ENCODE results near the gene CALML5.
A peak's percentile ranks its signal among the peaks of the same experiment; 100 is the strongest.

The CALML5 gene

DNA sequence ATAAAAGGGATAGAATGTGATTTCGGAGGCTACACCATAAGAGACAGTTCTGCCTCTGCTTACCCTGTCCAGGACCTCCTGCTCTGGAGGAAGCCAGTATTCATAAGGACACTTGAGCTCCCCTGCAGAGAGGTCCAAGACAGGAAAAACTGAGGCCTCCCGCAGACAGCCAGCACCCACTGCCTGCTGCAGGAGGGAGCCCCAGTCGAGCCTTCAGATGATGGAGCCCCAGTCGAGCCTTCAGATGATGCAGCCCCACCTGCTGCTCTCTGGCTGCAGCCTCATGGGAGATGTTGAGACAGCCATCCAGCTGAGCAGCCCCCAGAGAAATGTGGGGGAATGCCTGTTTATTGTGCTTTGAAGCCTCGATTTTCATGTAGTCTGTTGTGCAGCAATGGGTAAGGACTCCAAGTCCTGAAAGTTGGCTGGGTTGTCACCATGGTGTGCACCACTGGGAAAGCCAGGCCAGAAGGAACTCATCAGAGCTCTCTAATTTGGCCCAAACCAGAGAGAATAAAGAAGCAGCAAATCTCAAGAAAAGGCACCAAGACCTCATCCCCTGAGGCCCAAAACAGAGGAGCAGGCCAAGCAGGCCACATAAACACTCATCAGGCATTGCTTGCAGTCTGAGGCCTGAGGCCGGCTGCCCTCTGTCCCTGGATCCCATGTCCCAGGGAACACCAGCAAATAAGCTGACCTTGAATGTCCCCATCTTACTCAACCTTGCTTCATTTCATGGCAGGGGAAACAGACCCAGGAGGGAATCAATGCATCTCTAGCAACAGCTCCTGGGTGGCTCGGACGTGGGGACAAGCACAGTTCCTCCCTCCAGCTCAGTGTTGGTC, 30.9 kb downstream of the CALML5 start:
- Histone ChIP-seq H3K23ac (ENCODE audit: low read length) (no peak overlapping the region), H4K5ac (ENCODE audit: low read length) (no peak overlapping the region), H3K27ac (ENCODE audit: low read depth, low read length) (no peak overlapping the region), H3K56ac (ENCODE audit: low read length) (no peak overlapping the region), H2BK5ac (ENCODE audit: low read length) (no peak overlapping the region), H3K79me2 (ENCODE audit: control insufficient read depth, insufficient read depth, low read length) (no peaks in the 10 kb centered on the region), H3K4me3 (ENCODE audit: low read length) (no peak overlapping the region), H3K27me3 (ENCODE audit: insufficient read depth, low read length, poor library complexity) (no peaks in the 10 kb centered on the region), H3K18ac (ENCODE audit: low read length) (no peak overlapping the region), H2BK15ac (replicated peaks; ENCODE audit: low read depth) (no peak overlapping the region), H3K4me1 (ENCODE audit: control insufficient read depth, low read depth, low read length) (peaks cover 9% of the 10 kb centered on the region), H3K9ac (ENCODE audit: low read length) (no peak overlapping the region), H3K4ac (ENCODE audit: low read depth, low read length) (peak overlapping the region; percentile 41), H2BK120ac (ENCODE audit: low read depth, low read length) (no peak overlapping the region), H2AK5ac (ENCODE audit: low read length) (no peak overlapping the region), H3K4me2 (ENCODE audit: low read length) (no peak overlapping the region), H4K8ac (ENCODE audit: low read depth, low read length) (no peak overlapping the region), H3K36me3 (ENCODE audit: control insufficient read depth, insufficient read depth, low read length) (no peaks in the 10 kb centered on the region), H3K79me1 (ENCODE audit: low read length) (no peaks in the 10 kb centered on the region)
- no CpG with 5 or more reads among the region's 8 CpGs for WGBS (ENCODE audit: extremely low coverage, insufficient coverage, low lambda C conversion rate)
- DNase-seq = no peak

DNA sequence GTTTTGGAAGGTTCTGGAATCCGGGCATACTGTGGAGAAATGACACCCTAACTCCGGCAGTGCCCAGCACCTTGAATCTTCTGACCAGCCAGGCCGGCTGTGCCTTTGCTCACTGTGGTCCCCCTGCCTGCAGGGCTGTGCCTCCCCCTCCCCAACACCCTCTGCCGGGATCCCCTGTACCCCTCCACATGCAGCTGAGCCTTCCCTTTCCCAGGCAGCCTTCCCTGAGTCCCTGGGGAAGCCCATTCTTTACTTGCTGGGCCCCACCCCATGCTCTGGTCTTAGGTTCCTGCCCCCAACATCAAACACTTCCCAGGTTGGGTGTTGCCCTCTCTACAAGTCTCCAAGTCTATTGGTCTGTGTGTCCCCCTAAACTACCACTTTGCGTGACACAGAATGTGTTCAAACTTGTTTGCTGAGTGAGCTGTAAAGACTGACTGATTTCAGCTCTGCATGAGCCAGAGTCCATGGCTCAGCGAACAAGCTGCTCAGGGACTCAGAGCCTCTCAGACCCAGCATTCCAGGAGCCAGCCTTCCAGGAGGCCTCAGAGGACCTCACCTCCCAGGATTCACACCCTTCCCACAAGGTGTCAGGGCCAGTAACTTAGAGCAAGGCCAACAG, 31.6 kb downstream of the CALML5 start:
- Histone ChIP-seq H4K8ac (ENCODE audit: low read depth, low read length) (no peak overlapping the region), H3K27ac (ENCODE audit: low read depth, low read length) (peak overlapping the region; percentile 91), H3K4me1 (ENCODE audit: control insufficient read depth, low read depth, low read length) (peaks cover 10% of the 10 kb centered on the region), H3K36me3 (ENCODE audit: control insufficient read depth, insufficient read depth, low read length) (no peaks in the 10 kb centered on the region), H3K79me1 (ENCODE audit: low read length) (no peaks in the 10 kb centered on the region), H3K4me3 (ENCODE audit: low read length) (no peak overlapping the region), H2AK5ac (ENCODE audit: low read length) (peak overlapping the region; percentile 64), H3K4ac (ENCODE audit: low read depth, low read length) (peak overlapping the region; percentile 67), H2BK120ac (ENCODE audit: low read depth, low read length) (peak overlapping the region; percentile 31), H4K5ac (ENCODE audit: low read length) (no peak overlapping the region), H3K4me2 (ENCODE audit: low read length) (no peak overlapping the region), H3K18ac (ENCODE audit: low read length) (peak overlapping the region; percentile 51), H2BK5ac (ENCODE audit: low read length) (no peak overlapping the region), H3K79me2 (ENCODE audit: control insufficient read depth, insufficient read depth, low read length) (no peaks in the 10 kb centered on the region), H3K27me3 (ENCODE audit: insufficient read depth, low read length, poor library complexity) (no peaks in the 10 kb centered on the region), H2BK15ac (replicated peaks; ENCODE audit: low read depth) (no peak overlapping the region), H3K23ac (ENCODE audit: low read length) (no peak overlapping the region), H3K9ac (ENCODE audit: low read length) (no peak overlapping the region), H3K56ac (ENCODE audit: low read length) (peak overlapping the region; percentile 67)
- DNase-seq = no peak
- WGBS (ENCODE audit: extremely low coverage, insufficient coverage, low lambda C conversion rate) = no CpG with 5 or more reads among the region's 6 CpGs

DNA sequence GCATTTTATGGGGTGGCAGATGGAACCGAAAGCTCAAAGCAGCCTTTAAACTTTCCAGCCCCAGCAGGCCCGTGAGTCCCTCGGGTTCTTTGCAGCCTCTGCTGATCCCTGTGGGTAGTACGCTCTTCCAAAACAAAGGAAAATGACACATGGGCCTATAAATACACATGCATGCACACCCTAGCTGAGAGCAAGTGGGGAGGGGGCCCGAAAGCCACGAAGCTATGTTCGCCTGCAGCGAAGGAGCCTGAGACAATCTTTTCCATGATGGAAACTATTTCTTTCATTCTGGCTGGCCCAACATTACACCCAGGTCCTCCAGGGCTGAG, 32.2 kb downstream of the CALML5 start:
- peak overlapping the region; percentile 91 for H3K27ac ChIP-seq (ENCODE audit: low read depth, low read length)
- no peak overlapping the region for H4K5ac ChIP-seq (ENCODE audit: low read length)
- no peak overlapping the region for H3K23ac ChIP-seq (ENCODE audit: low read length)
- no peak overlapping the region for H3K4me3 ChIP-seq (ENCODE audit: low read length)
- peak overlapping the region; percentile 40 for H3K9ac ChIP-seq (ENCODE audit: low read length)
- peak overlapping the region; percentile 16 for H2BK120ac ChIP-seq (ENCODE audit: low read depth, low read length)
- WGBS (ENCODE audit: extremely low coverage, insufficient coverage, low lambda C conversion rate) = no CpG with 5 or more reads among the region's 8 CpGs
- H4K8ac ChIP-seq (ENCODE audit: low read depth, low read length) = no peak overlapping the region
- H3K79me2 ChIP-seq (ENCODE audit: control insufficient read depth, insufficient read depth, low read length) = no peaks in the 10 kb centered on the region
- H3K56ac ChIP-seq (ENCODE audit: low read length) = peak overlapping the region; percentile 84
- H3K4ac ChIP-seq (ENCODE audit: low read depth, low read length) = peak overlapping the region; percentile 67
- no peak overlapping the region for H2AK5ac ChIP-seq (ENCODE audit: low read length)
- H3K27me3 ChIP-seq (ENCODE audit: insufficient read depth, low read length, poor library complexity) = no peaks in the 10 kb centered on the region
- peak; percentile 49 for DNase-seq
- H2BK15ac ChIP-seq (replicated peaks; ENCODE audit: low read depth) = no peak overlapping the region
- no peaks in the 10 kb centered on the region for H3K36me3 ChIP-seq (ENCODE audit: control insufficient read depth, insufficient read depth, low read length)
- H3K4me1 ChIP-seq (ENCODE audit: control insufficient read depth, low read depth, low read length) = peaks cover 13% of the 10 kb centered on the region
- H2BK5ac ChIP-seq (ENCODE audit: low read length) = peak overlapping the region; percentile 78
- peak overlapping the region; percentile 54 for H3K18ac ChIP-seq (ENCODE audit: low read length)
- H3K79me1 ChIP-seq (ENCODE audit: low read length) = no peaks in the 10 kb centered on the region
- H3K4me2 ChIP-seq (ENCODE audit: low read length) = no peak overlapping the region

DNA sequence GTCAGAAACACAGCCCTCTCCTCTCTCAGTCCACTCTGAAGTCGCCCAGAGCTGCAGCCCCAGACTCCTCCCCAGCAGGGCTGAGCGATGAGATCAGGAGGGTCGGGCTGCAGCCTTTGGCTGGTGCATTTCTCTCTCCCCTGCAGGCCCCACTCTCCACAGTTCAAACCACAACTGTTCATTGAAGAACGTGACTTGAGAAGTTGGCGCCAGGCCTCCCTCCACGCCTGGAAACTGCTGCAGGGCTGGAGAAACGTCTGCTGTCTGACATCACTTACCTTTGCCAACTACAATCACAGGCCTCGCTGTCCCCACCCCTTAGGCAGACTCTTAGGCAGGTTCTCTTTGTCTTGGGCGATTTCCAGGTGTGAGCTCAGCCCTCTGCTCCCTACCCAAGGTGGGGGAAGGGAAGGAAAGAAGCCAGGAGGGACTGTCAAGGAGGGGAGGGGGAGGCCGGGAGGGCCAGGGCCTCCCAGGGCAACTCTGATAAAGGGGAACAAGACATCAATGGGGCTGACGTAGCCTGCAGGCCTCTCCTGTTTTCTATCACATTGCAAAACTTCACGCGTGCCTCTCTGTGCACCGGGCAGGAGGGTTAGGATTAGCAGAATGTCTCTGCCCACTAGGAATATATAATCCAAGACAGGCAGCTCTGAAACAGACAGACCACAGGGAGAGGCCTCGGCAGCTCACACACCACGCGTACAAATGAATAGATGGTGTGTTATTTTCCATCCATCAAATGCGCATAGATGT, 32.7 kb downstream of the CALML5 start:
- peaks cover 14% of the 10 kb centered on the region for H3K4me1 ChIP-seq (ENCODE audit: control insufficient read depth, low read depth, low read length)
- H3K27ac ChIP-seq (ENCODE audit: low read depth, low read length) = peak overlapping the region; percentile 91
- DNase-seq = peak; percentile 98
- no peak overlapping the region for H2AK5ac ChIP-seq (ENCODE audit: low read length)
- peak overlapping the region; percentile 82 for H2BK120ac ChIP-seq (ENCODE audit: low read depth, low read length)
- H4K8ac ChIP-seq (ENCODE audit: low read depth, low read length) = no peak overlapping the region
- H3K79me2 ChIP-seq (ENCODE audit: control insufficient read depth, insufficient read depth, low read length) = no peaks in the 10 kb centered on the region
- peak overlapping the region; percentile 95 for H3K4ac ChIP-seq (ENCODE audit: low read depth, low read length)
- H3K9ac ChIP-seq (ENCODE audit: low read length) = peak overlapping the region; percentile 71
- H3K56ac ChIP-seq (ENCODE audit: low read length) = peak overlapping the region; percentile 84
- H3K79me1 ChIP-seq (ENCODE audit: low read length) = no peaks in the 10 kb centered on the region
- no peaks in the 10 kb centered on the region for H3K27me3 ChIP-seq (ENCODE audit: insufficient read depth, low read length, poor library complexity)
- H2BK5ac ChIP-seq (ENCODE audit: low read length) = peak overlapping the region; percentile 78
- WGBS (ENCODE audit: extremely low coverage, insufficient coverage, low lambda C conversion rate) = no CpG with 5 or more reads among the region's 18 CpGs
- no peak overlapping the region for H3K4me3 ChIP-seq (ENCODE audit: low read length)
- H3K18ac ChIP-seq (ENCODE audit: low read length) = peak overlapping the region; percentile 97
- no peak overlapping the region for H4K5ac ChIP-seq (ENCODE audit: low read length)
- no peaks in the 10 kb centered on the region for H3K36me3 ChIP-seq (ENCODE audit: control insufficient read depth, insufficient read depth, low read length)
- no peak overlapping the region for H3K23ac ChIP-seq (ENCODE audit: low read length)
- no peak overlapping the region for H3K4me2 ChIP-seq (ENCODE audit: low read length)
- peak overlapping the region; percentile 59 for H2BK15ac ChIP-seq (replicated peaks; ENCODE audit: low read depth)

DNA sequence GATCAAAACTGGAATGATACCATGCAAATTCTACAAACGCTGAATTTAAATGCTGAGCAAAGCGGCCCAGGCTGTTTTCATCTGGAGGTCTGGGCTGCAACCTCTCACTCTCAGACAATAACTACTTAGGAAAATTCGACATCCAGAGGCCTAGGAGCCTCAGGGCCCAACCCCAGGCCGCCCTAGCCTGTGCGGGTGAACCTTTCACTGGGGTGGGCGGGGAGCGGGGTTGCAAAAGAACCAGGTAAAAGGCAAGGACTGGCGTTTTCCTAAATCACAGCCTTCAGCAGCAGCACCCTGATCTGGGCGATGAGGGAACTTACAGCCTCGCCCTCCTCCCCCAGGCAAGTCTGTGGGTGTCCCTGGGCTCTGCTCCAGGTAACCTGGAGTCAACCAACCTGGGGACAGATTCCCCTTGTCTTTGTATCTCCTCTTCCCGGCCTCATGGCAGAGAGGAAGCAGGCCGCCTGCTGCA, 33.4 kb downstream of the CALML5 start:
- H2AK5ac ChIP-seq (ENCODE audit: low read length) = no peak overlapping the region
- no peaks in the 10 kb centered on the region for H3K36me3 ChIP-seq (ENCODE audit: control insufficient read depth, insufficient read depth, low read length)
- H3K4me1 ChIP-seq (ENCODE audit: control insufficient read depth, low read depth, low read length) = peaks cover 14% of the 10 kb centered on the region
- H3K79me1 ChIP-seq (ENCODE audit: low read length) = no peaks in the 10 kb centered on the region
- H4K8ac ChIP-seq (ENCODE audit: low read depth, low read length) = no peak overlapping the region
- H2BK15ac ChIP-seq (replicated peaks; ENCODE audit: low read depth) = peak overlapping the region; percentile 59
- H3K56ac ChIP-seq (ENCODE audit: low read length) = peak overlapping the region; percentile 84
- H3K79me2 ChIP-seq (ENCODE audit: control insufficient read depth, insufficient read depth, low read length) = no peaks in the 10 kb centered on the region
- peak overlapping the region; percentile 97 for H3K18ac ChIP-seq (ENCODE audit: low read length)
- peak overlapping the region; percentile 91 for H3K27ac ChIP-seq (ENCODE audit: low read depth, low read length)
- H3K4me2 ChIP-seq (ENCODE audit: low read length) = no peak overlapping the region
- H3K4me3 ChIP-seq (ENCODE audit: low read length) = no peak overlapping the region
- no peaks in the 10 kb centered on the region for H3K27me3 ChIP-seq (ENCODE audit: insufficient read depth, low read length, poor library complexity)
- H3K9ac ChIP-seq (ENCODE audit: low read length) = peak overlapping the region; percentile 71
- no peak for DNase-seq
- peak overlapping the region; percentile 82 for H2BK120ac ChIP-seq (ENCODE audit: low read depth, low read length)
- H2BK5ac ChIP-seq (ENCODE audit: low read length) = peak overlapping the region; percentile 55
- no peak overlapping the region for H3K23ac ChIP-seq (ENCODE audit: low read length)
- peak overlapping the region; percentile 95 for H3K4ac ChIP-seq (ENCODE audit: low read depth, low read length)
- WGBS (ENCODE audit: extremely low coverage, insufficient coverage, low lambda C conversion rate) = no CpG with 5 or more reads among the region's 12 CpGs
- H4K5ac ChIP-seq (ENCODE audit: low read length) = no peak overlapping the region
